NCI-H2171 (cell line): ENCODE data around the gene CELA3A.
"Not testable (repeated sequence)": the region's sequence is repeated elsewhere in the genome, so short reads cannot be mapped to it uniquely, and the experiment has no call there.

ENCODE experiments used
- DNase-seq: peaks from one replicate; lab custom pipeline; 2025; lab: John Stamatoyannopoulos, UW

CELA3A gene

DNA sequence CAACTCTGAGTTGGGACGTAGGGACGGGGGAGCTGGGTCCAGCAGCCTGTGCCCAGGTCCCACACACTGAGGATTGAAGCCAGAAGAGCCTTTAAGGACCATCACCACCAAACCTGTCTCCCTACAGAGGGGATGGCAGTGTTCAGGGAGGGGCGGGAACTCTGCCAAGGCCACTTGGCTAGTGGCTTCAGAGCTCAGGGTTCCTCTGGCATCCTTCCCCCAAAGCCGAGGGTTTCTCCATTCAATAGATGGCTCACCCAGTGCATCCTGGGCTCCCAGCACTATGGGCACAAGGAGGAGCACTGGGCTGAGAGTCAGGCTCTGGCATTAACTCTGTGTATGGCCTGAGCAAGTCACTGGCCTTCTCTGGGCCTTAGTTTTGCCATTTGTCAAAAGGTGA lies 20.2 kb upstream of the CELA3A start:
- not testable (repeated sequence) for DNase-seq

GRCh38 chr1:21982122-21982521 lies 19.3 kb upstream of the CELA3A start:
- DNase-seq: not testable (repeated sequence)

DNA sequence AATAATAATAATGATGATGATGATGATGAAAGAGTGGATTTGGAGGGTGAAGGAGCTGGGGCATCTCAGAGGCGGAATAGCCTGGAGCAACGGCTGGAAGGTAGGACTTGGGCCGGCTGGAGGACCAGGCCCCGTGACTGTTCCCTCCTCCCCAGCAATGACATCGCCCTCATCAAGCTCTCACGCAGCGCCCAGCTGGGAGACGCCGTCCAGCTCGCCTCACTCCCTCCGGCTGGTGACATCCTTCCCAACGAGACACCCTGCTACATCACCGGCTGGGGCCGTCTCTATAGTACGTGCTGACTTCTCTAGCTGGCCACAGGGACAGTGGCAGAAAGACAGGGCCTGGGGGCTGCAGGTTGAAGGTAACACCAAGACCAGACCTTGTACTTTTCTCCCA lies 17.9 kb upstream of the CELA3A start:
- DNase-seq: not testable (repeated sequence)

DNA sequence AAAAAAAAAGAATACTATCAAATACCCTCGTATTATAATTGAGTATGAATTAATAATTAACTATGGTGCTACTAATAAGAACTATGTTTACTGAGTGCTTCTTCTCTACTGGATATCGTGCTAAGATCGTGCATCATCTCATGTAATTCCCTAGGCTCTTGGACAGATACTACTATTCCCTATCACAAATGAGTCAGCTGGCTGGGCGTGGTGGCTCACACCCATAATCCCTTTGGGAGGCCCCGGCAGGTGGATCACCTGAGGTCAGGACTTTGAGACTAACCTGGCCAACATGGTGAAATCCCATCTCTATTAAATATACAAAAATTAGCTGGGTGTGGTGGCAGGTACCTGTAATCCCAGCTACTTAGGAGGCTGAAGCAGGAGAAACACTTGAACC lies 15.6 kb upstream of the CELA3A start:
- DNase-seq: not testable (repeated sequence)

GRCh38 chr1:21986386-21986785 lies 15.1 kb upstream of the CELA3A start:
- DNase-seq: not testable (repeated sequence)

GRCh38 chr1:21989672-21990393 lies 11.6 kb upstream of the CELA3A start:
- DNase-seq: not testable (repeated sequence)

DNA sequence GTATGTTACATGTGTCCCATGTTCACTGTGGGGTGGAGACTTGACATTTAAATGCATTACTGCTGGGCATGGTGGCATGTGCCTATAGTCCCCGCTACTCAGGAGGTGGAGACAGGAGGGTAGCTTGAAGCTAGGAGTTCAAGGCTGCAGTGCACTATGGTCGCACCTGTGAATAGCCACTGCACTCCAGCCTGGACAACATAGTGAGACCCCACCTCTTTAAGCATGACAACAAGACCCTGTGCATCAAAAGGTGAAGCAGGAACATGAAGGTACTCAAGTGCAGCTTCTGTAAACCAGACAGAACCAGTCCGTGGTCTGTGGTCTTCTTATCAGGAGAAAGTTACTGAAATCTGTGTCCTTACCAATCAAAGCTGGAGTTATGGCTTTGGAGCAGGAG lies 9.3 kb upstream of the CELA3A start:
- not testable (repeated sequence) for DNase-seq

DNA sequence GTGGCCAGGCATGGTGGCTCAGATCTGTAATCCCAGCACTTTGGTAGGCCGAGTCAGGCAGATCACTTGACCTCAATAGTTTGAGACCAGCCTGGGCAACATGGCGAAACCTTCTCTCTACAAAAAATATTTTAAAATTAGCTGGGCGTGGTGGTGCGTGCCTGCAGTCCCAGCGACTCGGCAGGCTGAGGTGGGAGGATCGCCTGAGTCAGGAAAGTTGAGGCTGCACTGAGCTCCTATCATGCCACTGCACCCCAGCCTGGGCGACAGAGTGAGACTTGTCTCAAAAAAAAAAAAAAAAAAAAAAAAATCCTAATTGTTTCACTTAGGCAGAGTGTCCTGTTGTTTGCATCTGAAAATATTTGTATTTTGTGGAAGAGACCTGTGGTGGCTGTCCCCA lies 6.7 kb upstream of the CELA3A start:
- not testable (repeated sequence) for DNase-seq

- not testable (repeated sequence) for DNase-seq
Observed at GRCh38 chr1:21996663-21996970, 4.8 kb upstream of the CELA3A start.

DNA sequence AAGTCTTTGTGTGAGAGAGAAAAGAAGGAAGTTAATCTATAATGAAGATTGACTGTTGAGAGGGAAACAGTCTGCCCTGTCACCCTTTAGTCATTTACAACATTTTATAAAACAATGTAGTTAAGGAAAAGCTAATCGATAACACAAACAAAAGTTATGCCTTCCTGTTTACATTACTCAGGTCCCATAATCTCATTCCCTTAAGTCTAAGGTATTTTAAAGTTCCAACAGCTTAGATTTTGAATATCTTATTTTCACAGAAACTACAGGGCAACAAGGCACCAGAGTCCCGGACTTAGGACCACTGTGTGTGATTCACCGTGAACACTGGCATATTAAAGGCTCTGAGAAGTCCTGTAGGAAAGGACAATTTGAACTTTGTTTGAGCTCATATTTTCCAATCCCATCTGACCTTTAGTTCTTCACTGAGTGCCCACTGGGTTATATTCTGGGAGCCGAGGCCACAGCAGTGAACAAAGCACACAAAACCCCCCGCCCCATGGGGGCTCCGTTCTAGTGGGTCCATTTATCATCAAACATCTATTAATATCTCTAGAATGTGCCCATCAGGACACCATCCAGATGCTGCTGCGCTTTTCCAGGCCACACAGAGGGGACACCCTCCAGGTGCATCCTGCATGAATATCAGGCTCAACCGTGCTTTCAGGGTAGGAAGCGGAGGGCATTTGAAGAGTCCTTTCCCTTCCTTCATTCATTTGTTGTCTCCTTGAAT lies 3.4 kb upstream of the CELA3A start:
- not testable (repeated sequence) for DNase-seq

GRCh38 chr1:21998624-21999294 lies 2.7 kb upstream of the CELA3A start:
- not testable (repeated sequence) for DNase-seq

GRCh38 chr1:21999645-22000044 lies 1.8 kb upstream of the CELA3A start:
- peak; percentile 25 for DNase-seq

DNA sequence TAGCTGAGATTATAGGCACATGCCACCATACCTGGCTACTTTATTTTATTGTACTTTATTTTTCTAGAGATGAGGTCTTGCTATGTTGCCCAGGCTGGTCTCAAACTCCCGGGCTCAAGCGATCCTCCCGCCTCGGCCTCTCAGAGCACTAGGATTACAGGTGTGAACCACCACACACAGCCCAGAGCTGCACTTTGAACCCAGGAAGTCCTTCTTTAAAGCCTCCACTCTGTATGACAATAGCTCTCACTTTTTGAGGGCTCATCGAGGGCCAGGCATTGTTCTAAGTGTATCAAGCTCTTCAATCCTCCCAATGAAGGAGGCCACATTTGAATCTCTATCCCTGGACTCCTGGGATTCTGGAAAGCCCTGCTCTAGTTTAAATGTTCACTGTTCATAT lies 1.0 kb downstream of the CELA3A start:
- DNase-seq: not testable (repeated sequence)

- DNase-seq: not testable (repeated sequence)
Observed at GRCh38 chr1:22002875-22003274, 1.4 kb downstream of the CELA3A start.

DNA sequence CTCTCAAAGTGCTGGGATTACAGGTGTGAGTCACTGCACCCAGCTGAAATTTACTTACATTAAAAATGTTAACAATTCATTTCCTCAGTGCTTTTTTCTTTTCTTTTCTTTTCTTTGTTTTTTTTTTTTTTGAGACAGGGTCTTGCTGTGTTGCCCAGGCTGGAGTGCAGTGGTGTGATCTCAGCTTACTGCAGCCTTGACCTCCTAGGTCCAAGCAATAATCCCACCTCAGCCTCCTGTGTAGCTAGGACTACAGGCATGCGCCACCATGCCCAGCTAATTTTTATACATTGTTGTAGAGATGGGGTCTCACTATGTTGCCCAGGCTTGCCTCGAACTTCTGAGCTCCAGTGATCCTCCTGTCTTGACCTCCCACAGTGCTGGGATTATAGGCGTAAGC lies 2.5 kb downstream of the CELA3A start:
- DNase-seq: not testable (repeated sequence)

GRCh38 chr1:22005261-22006149 lies 4.0 kb downstream of the CELA3A start:
- DNase-seq: not testable (repeated sequence)

DNA sequence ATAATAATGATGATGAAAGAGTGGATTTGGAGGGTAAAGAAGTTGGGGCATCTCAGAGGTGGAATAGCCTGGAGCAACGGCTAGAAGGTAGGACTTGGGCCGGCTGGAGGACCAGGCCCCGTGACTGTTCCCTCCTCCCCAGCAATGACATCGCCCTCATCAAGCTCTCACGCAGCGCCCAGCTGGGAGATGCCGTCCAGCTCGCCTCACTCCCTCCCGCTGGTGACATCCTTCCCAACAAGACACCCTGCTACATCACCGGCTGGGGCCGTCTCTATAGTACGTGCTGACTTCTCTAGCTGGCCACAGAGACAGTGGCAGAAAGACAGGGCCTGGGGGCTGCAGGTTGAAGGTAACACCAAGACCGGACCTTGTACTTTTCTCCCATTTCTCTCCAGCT lies 5.3 kb downstream of the CELA3A start:
- not testable (repeated sequence) for DNase-seq

DNA sequence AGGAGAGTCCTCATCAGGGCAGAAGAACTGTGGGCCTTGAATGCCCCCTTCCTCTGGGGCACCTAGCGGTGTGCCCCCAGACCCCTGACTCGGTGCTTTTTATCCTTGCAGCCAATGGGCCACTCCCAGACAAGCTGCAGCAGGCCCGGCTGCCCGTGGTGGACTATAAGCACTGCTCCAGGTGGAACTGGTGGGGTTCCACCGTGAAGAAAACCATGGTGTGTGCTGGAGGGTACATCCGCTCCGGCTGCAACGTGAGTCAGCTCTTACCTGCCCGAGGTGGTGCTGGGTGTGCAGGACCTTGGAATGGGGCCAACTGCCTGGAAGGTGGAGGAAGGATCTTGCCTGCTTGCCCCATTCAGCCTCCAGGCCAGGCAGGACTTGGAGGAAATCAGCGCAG lies 5.8 kb downstream of the CELA3A start:
- not testable (repeated sequence) for DNase-seq

GRCh38 chr1:22009566-22009965 lies 8.1 kb downstream of the CELA3A start:
- DNase-seq: not testable (repeated sequence)

- not testable (repeated sequence) for DNase-seq
Observed at GRCh38 chr1:22012752-22013151, 11.3 kb downstream of the CELA3A start.

GRCh38 chr1:22014575-22015206 lies 13.2 kb downstream of the CELA3A start:
- DNase-seq: not testable (repeated sequence)
